Left forelimb (tissue), 1 donor: ENCODE measurements around the gene MGMT.

ENCODE experiments used
- DNase-seq: peaks from one replicate; pipeline ENCODE4 v3.0.0-alpha.2; 2018; ENCODE audit warnings: low spot score

The MGMT gene

GRCh38 chr10:129495256-129495655 lies 28.2 kb downstream of the MGMT start:
- DNase-seq = no peak

GRCh38 chr10:129495698-129496097 lies 28.7 kb downstream of the MGMT start:
- no peak for DNase-seq

DNA sequence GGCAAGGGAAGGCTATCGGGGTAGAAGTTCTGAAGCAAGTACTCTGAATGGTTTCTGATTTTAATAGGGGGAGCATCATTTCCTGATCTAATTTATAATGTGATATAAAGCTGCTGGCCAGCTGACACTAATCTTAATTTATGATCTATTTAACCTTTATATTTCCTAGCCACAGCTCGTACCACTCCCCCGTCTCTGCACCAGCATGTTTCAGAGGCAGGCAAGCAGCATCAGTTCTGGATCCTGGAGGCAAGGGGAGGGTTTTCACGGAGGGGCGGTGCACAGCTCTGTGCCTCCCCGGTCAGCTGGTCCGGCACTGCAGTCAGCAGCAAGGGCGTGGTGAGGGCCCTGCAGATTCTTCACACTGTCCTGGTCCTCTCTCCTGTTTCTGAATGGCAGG lies 30.0 kb downstream of the MGMT start:
- no peak for DNase-seq

GRCh38 chr10:129498680-129499079 lies 31.6 kb downstream of the MGMT start:
- no peak for DNase-seq

- no peak for DNase-seq
These were observed 33.7 kb downstream of the MGMT start for GRCh38 chr10:129500617-129501339.

DNA sequence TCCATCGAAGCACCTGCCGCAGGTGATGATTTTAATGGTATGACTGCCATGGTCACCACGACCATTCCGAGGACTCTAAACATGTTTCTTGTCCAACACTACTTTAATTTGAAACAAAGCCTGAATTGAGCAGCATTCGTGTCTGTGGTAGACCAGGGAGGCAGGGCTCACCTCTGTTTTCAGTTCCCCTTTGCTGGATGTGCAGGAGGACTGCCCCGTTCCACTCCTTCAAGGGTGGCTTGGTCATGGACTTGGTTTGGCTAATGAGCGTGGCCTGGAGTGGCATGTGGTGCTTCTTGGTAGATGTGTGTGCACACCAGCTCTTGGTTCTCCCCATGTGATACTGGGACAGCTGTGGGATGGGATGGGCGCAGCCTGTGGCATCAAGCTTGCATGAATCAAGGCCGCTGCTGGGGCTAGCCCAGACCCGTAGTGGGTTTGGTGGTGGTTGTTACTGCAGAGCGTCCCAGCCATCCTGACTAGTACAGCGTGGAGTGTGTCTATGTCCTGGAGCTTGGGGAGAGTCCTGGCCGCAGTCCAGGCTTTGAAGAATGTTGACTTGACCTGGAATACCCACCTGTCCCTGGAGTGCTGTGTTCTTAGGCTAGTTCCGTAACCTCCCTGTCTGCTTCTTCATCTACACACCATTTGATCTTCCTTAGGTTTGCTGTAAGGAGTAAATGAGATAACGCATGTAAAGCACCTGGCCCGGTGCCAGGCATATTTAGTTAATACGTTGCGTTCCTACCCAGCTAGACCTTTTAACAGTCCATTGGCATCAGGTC lies 34.8 kb downstream of the MGMT start:
- DNase-seq = no peak

GRCh38 chr10:129502448-129502847 lies 35.4 kb downstream of the MGMT start:
- no peak for DNase-seq

DNA sequence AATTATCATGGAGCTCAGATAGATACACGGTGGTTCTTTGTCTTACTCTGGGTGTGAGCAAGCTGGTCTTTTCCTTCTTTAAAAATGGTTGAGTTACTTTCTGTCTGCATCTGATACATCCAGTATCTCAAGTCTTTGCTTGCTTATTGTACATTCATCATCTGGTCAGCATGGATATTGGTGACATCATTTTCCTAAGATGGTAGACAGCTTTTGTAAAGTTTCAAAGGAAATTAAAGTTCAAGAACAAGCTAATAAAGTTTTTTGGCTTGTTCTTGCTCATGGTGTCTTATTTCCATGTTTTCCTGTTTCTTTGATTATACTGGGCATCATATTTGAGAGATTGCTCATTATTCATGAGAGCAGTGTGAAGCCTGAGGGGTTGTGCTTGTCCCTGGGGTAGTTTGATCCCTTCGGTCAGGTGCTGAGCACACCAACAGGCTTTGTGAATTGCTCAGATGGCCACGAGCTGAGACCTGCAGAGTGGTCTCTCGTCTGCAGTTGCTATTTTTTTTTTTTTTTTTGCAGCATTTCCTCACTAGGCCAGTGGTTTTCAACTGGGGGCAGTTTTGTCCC lies 38.5 kb downstream of the MGMT start:
- no peak for DNase-seq

DNA sequence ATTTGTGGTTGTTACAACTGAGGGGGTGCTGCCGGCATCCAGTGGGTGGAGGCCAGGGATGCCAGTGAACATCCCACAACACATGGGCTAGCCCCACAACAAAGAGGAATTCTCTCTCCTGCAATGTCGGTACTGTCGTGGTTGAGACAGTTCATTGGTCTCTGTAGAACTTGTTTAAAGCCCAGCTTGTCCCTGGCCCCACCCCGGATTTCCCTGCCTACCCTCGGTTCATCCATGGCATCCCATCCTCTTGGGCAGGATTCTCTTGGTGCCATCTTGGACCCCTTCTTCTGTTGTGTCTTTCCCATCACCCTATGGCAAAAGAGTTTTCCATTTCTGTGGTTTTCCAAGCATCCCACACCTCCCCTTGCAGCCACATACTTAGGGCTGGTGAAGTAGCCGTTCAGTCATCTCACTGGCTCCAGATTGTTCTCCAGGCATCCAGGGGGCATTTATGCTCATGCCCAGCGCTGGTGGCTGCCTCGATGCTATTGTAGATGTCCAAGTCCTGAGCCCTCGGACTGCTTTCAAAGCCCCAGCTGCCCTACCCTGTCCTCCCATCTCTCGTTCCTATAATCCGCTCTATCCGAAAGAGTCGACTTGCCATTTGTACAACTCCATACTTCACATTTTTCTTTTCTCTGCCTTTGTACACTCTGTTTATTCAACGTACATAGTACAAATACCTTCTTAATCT lies 39.2 kb downstream of the MGMT start:
- no peak for DNase-seq

- DNase-seq = peak; percentile 60
These were observed 40.3 kb downstream of the MGMT start for GRCh38 chr10:129507216-129507889.

DNA sequence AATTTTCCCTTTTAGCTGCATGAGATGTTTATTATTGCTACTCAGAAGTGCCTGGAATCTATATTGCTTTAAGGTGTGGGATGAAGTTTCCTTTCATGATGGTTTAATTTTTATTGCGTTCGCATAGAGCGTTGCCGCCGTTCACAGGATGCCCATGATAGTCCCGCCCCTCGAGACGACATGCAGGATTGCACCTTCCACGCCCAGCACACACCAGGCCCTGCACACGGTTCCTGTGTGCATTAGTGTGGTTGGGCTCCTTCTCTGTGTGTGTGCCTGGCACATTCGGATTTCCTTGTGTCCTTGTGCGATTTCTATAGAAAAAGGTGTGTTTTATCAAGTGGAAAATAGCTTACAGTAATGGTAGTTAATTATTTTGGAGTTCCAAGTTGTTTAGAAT lies 42.1 kb downstream of the MGMT start:
- no peak for DNase-seq

- DNase-seq = peak; percentile 41
These were observed 42.8 kb downstream of the MGMT start for GRCh38 chr10:129509835-129510234.

GRCh38 chr10:129511086-129511485 lies 44.0 kb downstream of the MGMT start:
- DNase-seq = no peak

DNA sequence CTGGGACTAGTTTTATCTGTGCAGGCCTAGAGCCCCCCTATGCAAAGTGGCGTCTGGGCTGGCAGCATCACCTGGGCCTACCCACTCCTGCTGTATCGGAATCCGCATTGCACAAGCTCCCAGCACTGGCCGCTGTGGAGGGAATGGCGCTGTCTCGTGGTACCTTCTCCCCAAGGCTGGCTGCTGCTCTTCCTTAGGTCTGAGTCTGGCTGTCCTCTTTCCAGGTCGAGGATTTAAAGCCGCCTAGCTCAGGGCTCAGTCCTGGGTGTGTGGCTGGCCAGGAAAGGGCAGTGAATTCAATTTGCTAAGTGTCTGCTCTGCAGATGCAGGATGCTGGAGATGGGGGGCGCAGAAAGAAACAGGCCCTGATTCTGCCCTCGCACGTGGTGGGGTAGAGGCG lies 44.7 kb downstream of the MGMT start:
- peak; percentile 47 for DNase-seq

DNA sequence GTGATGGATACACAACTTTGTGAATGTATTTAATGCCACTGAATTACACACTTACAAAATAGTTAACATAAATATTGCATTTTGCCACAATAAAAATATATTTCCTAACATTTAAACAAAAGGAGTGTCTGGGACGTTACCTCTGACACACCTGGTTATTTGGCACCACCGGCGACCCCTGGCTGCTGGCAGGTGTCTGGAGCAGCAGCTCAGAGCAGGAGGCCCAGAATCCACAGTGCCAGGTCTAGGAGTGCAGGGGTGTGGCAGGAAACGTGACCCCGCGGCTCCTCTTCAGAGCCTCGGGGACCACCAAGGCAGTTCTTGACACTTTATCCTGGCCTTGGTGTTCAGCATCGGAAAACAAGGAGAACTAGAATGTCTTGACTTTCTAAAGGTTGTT lies 46.3 kb downstream of the MGMT start:
- DNase-seq = peak; percentile 18

GRCh38 chr10:129514568-129515451 lies 47.8 kb downstream of the MGMT start:
- peak; percentile 51 for DNase-seq

GRCh38 chr10:129516846-129517679 lies 50.0 kb downstream of the MGMT start:
- DNase-seq = no peak

- no peak for DNase-seq
These were observed 50.6 kb downstream of the MGMT start for GRCh38 chr10:129517680-129518057.

DNA sequence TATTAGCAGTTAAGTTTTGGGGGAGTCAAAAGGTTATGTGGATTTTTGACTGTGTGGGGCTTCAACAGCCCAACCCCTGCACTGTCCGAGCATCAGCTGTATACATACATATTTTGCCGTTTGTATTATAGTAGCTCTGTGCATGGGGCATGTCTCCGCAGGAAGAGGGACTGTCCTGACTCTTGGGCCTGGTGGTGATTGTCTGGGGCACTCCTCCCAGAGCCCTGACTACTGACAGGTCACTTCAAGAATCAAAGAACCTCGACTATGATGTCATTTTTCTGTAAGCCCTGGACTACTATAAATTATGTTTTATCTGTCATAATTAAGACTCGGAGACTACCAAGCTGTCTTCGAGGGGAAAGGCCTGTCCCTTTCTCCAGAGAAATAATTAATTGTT lies 51.8 kb downstream of the MGMT start:
- DNase-seq = no peak

GRCh38 chr10:129520440-129521080 lies 53.5 kb downstream of the MGMT start:
- DNase-seq = no peak
